SIG-M5 treated with dmso at 0.1 percent for 504 hours (cell line): ENCODE measurements around the gene FBXW5.

Source experiments
- DNase-seq: peaks from one replicate; lab custom pipeline; 2025; ENCODE audit not compliant: unreplicated experiment; lab: John Stamatoyannopoulos, UW

FBXW5 gene

GRCh38 chr9:136949817-136950655, 5.5 kb upstream of the FBXW5 start:
- peak; percentile 81 for DNase-seq

DNA sequence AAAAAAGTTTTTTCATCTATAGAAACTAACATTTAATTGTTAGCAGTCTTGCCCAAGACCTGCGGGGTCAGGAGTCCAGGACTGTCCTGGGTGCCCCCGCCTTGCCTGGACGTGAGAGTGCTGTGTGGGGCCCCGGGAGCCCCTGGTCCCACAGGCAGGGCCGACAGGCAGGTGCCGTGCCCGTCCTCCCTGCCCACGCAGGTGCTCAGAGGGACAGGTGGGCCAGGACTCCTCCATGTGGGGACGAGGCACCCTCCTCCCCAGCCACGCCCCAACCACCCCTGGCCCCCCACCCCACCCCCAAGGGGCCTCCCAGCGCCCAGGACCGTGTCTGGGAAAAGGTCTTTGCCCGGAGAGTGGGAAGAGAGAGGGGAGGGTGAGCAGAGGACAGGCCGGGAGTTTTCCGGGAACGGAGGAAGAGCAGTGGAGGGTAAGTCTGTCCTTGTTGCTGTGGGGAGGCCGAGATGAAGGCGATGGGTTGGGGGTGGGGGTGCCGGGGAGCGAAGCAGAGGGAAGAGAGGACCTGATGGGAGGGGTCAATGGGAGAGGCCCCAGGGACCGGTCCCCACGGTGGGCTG, 4.8 kb upstream of the FBXW5 start:
- DNase-seq: no peak

- no peak for DNase-seq
These were observed 3.5 kb upstream of the FBXW5 start for GRCh38 chr9:136947955-136948510.

DNA sequence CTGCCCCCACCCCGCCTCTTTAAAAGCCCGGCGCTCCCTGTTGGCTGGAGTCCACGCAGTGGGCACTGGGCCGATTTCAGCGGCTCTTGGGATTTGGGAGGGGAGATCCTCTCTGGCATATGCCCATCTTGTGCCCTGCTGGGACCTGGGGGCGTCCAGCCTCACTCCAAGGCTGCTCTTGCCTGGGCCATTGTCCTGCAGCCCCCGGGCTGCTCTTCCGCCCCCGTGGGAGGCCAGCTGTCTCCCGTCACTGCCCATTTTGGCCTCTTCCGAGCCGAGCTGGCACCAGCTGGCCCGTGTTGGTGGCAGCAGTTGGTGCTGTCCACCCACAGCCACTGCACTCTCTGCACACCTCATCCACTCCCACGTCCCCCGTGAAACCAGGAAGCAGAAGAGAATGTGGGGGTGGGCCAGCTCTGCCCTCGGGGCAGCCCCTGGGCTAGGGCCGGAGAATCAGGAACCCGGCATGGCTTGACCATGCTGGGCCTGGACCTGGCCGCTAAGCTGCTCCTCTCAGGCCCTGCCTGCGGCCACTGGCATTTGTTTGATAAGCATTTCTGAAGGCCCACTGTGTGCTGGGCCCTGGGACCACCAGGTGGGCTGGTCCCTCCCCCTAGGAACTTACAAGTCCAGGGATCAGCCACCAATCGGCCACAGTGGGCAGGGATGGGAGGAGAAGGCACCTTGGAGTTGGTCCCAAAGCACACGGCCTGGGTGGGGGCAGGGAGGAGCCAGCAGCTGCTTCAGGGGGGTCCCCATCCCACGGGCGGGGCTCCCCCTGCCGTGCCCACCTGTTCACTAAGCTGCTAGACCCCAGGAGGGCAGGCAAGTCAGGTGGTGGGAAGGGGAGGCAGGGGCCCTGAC, 2.7 kb upstream of the FBXW5 start:
- no peak for DNase-seq

DNA sequence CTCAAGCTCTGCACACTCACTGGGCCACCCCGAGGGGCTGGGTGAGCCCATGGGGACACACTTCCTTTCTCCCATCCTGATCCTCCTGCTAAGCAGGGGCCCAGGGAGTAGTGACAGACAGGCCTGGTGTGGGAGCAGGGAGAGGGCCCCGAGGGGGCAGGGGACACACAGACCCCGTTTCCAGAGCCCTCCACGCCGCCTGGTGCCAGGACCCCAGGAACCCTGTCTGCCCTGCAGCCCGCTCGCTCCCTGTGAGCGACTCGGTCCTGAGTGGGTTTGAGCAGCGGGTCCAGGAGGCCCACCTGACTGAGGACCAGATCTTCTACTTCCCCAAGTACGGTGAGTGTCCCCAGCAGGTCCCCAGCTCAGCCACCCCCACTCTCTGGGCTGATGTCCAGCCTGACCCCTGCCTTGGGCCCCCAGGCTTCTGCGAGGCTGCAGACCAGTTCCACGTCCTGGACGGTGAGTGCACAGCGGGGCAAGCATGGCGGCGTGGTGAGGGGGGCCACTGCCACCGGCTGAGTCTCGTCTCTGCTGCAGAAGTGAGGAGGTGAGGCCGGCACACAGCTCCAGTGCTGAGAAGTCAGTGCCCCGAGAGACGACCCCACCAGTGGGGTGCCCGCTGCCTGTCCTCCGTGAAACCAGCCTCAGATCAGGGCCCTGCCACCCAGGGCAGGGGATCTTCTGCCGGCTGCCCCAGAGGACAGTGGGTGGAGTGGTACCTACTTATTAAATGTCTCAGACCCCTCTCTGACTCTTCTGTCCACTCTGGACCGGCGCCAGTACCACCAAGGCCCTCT, 1.9 kb upstream of the FBXW5 start:
- no peak for DNase-seq

- DNase-seq: no peak
These were observed 1.0 kb upstream of the FBXW5 start for GRCh38 chr9:136945333-136946227.

DNA sequence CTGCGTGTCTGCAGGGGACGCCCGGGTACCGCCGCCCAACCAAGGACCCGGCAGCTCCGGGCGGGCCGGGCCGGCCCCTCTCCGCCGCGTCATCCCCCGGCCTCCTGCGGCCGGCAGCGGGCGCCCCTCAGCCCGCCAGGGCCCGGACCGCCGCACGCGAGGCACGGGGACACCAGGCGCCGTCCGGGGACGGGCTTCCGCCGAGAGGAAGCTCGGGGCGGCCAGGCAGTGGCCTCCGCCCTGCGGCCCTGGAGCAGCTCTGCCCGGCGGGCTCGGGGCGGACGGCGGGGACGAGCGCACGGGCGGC, 373 bp downstream of the FBXW5 start:
- DNase-seq: no peak

DNA sequence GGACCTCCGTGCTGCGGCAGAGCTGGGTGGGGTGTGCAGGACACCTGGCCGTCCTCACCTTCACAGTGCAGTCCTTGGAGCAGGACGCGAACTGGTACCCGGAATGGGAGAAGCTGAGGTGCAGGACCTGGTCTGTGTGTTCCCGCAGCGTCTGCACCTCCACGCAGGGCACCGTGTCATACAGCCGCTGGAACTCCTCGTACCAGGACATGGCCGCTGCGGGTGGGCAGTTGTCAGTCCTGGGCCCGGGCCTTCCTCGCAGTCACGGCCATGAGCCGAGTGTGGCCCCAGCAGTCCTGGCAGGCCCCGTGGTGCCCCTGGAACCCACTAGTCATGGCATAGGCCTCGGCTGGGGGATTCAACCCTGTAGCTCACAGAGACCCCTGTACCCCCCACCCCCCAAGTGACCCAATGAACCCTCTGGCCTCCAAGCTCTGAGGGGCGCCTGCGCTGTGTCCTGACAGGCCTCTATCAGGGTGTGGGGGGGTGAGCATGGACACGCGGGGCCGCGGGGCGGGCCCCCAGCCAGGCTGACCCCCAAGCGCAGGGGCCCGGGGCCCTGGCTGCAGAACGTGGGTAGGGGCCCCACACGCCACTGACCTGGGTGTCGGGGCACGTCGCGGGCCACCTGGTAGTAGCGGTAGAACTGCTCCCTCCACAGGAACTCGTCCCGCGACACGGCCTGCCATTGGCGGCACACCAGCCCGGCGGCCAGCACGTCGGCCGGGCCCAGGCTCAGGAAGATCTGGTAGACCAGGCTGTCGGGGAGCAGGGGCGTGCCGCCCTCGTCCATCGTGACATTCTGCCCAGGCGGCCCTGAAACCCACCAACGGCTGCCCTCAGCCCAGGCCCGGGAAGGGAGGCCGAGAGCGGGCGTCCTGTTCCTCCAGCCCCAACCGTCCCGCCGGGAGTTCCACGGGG, 987 bp downstream of the FBXW5 start:
- DNase-seq: no peak

DNA sequence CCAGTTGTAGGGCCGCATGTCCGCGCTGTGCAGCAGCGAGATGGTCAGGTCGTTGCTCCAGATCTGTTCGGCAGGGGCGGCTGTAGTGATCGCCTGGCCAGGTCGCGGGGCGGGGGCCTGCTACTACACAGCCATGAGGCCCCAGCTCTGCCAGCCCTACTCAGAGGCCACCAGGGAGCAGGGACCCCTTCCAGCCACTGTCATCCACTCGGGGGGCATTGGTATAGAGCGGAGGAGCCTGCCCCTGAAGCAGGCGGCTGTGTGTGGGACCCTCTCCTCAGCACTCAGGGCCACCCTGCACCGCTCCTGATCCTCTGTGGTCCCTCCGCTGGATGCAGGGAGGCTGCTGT, 1.7 kb downstream of the FBXW5 start:
- no peak for DNase-seq

- DNase-seq: no peak
These were observed 2.2 kb downstream of the FBXW5 start for GRCh38 chr9:136942112-136942880.

DNA sequence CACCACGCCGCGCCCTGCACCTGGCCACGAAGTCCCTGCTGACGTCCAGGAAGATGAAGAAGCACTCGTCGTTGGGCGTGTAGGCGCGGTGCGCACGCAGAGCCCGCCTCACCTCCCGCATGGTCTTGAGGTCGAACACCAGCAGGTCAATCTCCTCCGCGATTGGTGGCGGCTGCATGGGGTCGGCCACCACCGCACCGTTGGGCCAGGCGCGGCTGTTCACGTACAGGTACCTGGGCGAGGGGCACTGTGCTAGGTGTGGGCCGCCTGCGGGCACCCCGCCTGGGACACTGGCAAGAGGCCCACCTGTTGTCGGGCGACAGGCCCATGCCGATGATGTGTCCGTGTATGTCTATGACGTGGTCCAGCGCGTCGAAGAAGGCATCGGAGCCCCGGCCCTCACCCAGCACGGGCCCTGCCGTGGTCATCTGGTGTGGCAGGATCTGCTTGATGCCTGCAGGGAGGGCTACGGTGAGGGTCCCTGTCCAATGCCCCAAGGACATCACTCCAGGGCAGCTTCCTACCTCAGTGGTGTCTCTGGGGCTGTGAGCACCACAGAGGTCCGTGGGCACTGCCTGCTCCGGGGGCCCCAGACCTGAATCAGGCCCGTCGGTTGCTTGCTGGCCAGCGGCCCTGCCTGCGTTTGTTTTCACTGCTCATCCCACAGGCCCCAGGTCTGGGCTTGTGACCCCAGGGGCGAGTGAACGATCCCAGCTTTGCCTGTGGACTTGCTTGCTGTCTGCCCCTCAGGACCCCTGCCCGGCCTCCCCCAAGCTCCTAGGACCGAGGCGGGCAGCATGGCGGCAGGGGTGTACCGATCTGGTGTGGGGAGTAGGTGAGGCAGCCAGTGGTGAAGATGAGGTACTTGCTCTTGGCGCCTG, 3.1 kb downstream of the FBXW5 start:
- no peak for DNase-seq

GRCh38 chr9:136940526-136941230, 3.9 kb downstream of the FBXW5 start:
- no peak for DNase-seq

- no peak for DNase-seq
These were observed 4.5 kb downstream of the FBXW5 start for GRCh38 chr9:136939996-136940525.

DNA sequence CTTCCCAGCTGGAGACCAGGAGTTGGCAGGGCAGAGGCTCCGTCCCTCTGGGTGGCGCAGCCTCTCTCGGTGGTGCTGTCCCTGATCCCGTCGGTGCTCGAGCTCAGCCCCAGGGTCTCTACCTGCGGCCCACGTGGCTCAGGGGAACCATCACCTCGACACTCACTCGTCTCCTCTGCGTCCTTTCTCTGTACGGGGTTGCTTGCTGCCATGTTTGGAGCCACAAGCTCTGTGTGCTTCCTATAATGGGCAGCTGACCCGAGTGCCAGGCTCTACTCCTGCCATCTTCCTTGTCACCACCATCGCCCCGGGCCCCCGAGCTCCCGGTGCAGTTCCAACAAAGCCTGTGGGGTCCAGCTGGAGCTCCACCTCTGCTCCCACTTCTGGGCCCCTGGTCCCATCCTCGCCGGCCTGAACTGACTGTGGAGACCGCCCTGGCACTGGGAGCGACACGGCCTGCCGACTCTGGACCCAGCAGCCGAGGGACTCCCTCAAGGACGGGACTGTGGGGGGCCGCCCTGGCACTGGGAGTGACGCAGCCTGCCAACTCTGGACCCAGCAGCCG, 5.0 kb downstream of the FBXW5 start:
- no peak for DNase-seq

- DNase-seq: no peak
These were observed 7.1 kb downstream of the FBXW5 start for GRCh38 chr9:136937186-136938001.
